Stimulated activated CD8-positive, alpha-beta memory T cell treated with anti-CD3 and anti-CD28 coated beads, Interleukin-12 subunit alpha, Interleukin-12 subunit beta, amount 100 ng/mL, for 4 hours (primary cell): ENCODE results near the gene RPS6KA3.
"Not testable (repeated sequence)": the region's sequence is repeated elsewhere in the genome, so short reads cannot be mapped to it uniquely, and the experiment has no call there.

Experiments
- DNase-seq: peaks from one replicate; pipeline ENCODE4 v3.0.0-alpha.2; 2020; ENCODE audit warnings: low read depth

The RPS6KA3 gene

GRCh38 chrX:20143111-20143510 lies 123.6 kb downstream of the RPS6KA3 start:
- DNase-seq: no peak

GRCh38 chrX:20141281-20142220 lies 125.2 kb downstream of the RPS6KA3 start, which contains the start of gene EIF1AX:
Gene EIF1AX, minus strand, starts transcription at chrX:20141838. Its CDS starts 198 bp downstream, at chrX:20141640.
- DNase-seq: peak; percentile 97

GRCh38 chrX:20140420-20140819 lies 126.3 kb downstream of the RPS6KA3 start:
- no peak for DNase-seq

GRCh38 chrX:20139966-20140365 lies 126.7 kb downstream of the RPS6KA3 start:
- DNase-seq: no peak

GRCh38 chrX:20135944-20136343 lies 130.8 kb downstream of the RPS6KA3 start:
- DNase-seq: no peak

GRCh38 chrX:20132666-20133065 lies 134.0 kb downstream of the RPS6KA3 start:
- DNase-seq: no peak

- DNase-seq: no peak
These were observed 136.4 kb downstream of the RPS6KA3 start for GRCh38 chrX:20130357-20130756.

GRCh38 chrX:20129547-20129946 lies 137.2 kb downstream of the RPS6KA3 start:
- no peak for DNase-seq

GRCh38 chrX:20128670-20129069 lies 138.0 kb downstream of the RPS6KA3 start:
- DNase-seq: no peak

- DNase-seq: not testable (repeated sequence)
These were observed 139.3 kb downstream of the RPS6KA3 start for GRCh38 chrX:20127440-20127839.

GRCh38 chrX:20126833-20127232 lies 139.9 kb downstream of the RPS6KA3 start:
- DNase-seq: not testable (repeated sequence)

- no peak for DNase-seq
These were observed 141.7 kb downstream of the RPS6KA3 start for GRCh38 chrX:20124964-20125363.

GRCh38 chrX:20118065-20118824 lies 148.5 kb downstream of the RPS6KA3 start:
- no peak for DNase-seq

GRCh38 chrX:20116577-20117240 lies 150.0 kb downstream of the RPS6KA3 start, which contains the start of gene MAP7D2:
Gene MAP7D2, minus strand, starts transcription at chrX:20116907. Its CDS starts 28 bp downstream, at chrX:20116879.
- DNase-seq: no peak

- DNase-seq: no peak
These were observed 150.6 kb downstream of the RPS6KA3 start for GRCh38 chrX:20116087-20116576.

GRCh38 chrX:20112022-20112774 lies 154.5 kb downstream of the RPS6KA3 start:
- DNase-seq: no peak

- DNase-seq: no peak
These were observed 155.4 kb downstream of the RPS6KA3 start for GRCh38 chrX:20111271-20111670.

- no peak for DNase-seq
These were observed 164.7 kb downstream of the RPS6KA3 start for GRCh38 chrX:20101934-20102581.
